HG02852 (cell line): Measurements from ENCODE around the gene SCUBE1.

Source experiments
- ATAC-seq: cut with Tn5 transposase; IDR thresholded peaks from one replicate; pipeline ENCODE4 v1.9.1; 2021; ENCODE audit warnings: mild to moderate bottlenecking, moderate library complexity; ENCODE audit not compliant: unreplicated experiment

Gene SCUBE1

DNA sequence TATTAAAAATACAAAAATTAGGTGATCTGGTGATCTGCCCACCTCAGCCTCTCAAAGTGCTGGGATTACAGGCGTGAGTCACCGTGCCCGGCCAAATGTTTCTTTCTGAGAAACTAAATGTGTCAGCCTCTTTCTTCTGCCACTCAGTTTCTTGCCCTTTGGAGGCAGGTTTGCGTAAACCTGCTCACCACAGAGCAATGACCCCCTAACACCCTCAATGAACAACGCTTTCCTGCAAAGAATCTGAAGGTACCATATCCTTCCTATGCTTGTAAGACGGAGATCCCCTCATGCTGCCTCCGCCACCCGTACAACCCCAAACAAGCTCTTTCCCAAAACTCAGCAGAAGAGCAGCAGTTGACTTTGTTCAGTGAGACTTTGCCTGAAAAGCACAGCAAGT, 117.6 kb downstream of the SCUBE1 start:
- no peak for ATAC-seq

DNA sequence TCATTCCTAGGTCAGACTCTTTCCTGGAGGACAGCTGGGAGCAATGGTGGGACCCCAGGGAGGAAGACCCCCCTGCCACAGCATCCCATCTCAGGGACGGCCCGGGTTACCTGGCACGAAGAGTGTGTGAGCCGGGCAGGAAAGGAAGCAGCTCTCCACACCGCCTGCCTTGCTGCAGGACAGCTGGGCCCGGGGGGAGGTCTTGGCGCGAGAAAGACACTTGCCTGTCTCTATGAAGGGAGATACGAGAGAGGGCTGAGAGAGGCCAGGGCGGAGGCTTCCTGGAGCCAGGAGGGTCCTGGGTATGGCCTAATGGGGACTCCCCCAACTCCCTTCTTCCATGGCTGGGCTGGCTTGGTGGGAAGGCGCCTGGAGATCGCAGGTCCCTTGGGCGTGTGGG, 120.2 kb downstream of the SCUBE1 start:
- no peak for ATAC-seq

DNA sequence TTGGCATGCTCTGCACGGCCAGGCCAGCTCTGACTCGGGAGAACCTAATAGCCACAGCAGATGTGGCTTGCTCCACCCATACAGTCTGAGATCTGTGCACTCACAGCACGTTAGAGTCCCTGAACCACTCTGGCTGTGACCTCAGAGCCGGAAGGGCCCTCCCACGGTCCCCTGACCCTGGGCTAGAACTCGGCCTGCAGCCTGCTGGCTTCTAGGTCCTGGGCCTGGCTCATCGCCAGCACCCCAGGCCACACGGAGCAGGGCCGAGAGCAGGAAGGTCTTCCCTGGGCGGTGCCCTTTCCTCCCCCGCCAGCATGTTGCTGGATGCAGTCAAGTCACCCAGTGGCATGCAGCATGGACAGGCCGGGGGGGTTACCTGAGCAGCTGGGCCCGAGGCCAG, 120.9 kb downstream of the SCUBE1 start:
- ATAC-seq: no peak

DNA sequence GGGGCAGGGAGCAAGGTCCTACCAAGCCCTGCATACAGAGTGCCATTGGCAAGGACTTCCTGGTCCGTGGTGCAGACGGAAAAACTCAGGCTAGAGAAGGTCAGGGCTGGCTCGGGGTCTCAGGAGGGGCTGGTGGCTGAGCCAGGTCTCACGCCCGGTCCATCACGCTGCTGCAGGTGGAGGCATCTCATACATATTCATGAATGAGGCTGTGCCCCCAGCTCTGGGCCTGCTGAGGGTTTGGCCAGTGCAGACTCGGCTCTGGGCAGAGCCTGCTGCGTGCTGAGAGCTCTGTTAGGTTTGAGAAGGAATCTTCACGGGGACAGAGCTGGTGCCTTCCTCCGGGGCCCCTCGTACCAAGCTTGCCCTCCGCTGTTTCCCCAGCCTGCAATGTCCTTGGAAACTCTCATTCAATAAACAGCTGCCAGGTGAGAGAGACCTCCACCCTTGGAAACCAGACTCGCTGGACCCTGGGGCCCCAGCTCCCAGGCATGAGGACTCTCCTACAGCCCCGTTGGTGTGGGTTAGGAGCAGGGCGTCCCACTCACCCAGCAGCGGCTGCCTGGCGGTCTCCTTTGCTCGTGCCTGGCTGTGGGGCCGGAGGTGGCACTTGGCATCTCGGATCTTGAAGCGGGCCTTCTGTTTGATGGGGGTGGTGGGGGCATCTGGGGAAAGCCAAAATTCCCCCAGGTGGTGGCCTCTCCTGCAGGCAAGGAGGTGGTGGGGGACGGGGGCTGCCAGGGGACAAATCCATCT, 122.4 kb downstream of the SCUBE1 start:
- ATAC-seq: no peak

DNA sequence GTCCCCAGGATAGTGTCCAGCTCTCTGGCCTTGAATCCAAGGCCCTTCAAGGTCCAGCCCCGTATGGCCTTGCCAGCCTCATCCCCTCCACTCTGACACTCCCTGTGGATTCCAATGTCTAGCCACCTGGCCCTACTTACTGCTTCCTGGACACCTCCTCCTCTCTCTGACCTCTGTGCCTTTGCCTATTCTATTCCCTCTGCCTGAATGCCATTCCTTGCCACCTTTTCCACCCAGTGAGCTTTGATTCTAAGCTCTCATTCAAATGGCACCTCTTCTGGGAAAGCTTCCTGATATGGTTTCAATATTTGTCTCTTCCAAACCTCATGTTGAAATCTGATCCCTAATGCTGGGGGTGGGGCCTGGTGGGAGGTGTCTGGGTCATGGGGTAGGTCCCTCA, 124.4 kb downstream of the SCUBE1 start:
- ATAC-seq: no peak

DNA sequence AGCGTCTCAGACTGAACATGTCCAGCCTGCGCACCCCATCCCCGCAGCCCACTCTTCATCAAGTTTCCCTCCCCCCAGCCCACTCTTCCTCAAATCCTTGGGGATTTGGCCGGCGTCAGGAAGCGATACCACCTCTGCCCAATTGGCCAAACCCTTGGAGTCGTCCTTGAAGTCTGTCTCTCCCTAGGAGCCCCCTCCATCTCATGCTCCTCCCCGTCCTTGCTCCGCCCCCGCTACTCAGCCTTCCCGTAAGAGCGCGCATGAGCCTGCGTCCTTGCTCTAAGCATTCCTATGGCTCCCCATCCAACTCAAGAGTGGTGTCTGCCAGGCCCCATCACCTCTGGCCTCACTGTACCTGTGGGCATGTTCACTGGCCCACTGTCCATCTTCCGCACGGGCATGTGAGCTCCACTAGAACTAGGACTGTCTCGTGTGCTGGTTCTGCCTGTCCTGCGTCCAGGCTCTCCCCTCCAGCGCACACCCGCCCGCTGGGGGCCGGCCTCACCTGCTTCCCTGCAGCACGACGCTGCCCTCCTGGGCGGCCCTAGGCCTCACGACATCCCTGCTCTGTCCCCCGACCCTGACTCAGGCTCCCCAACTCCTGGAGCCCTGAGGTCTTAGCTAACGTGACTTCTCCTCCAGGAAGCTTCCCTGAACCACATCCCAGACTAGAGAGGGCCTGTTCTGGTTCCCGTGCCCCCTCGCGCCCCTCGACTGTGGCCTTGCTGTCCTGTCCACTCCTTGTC, 125.7 kb downstream of the SCUBE1 start:
- ATAC-seq: no peak

DNA sequence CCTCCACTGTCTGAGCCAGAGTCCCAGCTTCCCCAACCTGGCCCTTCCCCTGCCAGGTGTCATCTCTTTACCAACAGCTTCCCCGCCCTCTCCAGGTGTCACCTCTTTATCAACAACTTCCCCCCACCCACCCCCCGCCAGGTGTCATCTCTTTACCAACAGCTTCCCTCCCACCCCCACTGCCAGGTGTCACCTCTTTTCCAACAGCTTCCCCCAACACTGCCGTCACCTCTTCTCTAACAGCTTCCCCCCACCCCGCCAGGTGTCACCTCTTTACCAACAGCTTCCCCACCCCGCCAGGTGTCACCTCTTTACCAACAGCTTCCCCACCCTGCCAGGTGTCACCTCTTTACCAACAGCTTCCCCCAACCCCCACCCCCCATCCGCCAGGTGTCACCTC, 126.4 kb downstream of the SCUBE1 start:
- ATAC-seq: no peak

DNA sequence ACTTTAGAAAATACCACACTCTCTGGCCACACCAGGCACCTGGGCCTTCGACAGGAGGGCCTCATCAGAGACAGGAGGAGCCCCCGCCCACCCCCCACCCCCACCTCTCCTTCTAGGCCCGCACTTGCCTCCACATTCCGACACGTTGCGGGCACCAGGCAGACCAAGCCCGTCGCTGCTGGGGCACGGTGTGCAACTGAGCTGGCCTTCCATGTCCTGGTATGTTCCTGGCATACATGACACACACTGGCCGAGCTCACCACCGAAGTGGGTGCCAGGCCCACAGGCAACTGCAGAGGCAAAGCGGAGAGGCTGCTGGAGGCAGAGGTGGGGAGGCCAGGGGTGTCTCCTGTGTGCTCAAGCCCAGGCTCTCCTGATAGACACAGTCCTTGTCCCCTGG, 129.2 kb downstream of the SCUBE1 start:
- no peak for ATAC-seq

DNA sequence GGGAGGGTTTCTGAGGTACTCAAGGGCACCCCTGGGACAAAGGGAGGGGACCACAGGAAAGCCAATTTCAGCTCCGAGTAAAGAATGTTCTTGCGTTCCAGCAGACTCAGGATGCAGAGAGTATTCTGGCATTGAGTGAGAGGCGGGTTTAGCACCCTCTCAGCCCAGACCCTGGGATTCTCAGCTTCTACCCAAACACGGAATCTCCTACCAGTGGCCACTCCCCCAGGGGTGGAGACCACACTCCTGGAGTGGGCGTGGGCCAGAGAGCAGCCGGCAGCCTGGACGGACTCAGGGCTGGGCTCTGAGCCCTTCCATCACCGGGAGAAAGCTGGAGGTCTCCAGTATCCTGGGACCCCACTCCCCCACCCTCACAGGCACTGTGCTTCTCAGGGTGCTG, 130.1 kb downstream of the SCUBE1 start:
- ATAC-seq: no peak

DNA sequence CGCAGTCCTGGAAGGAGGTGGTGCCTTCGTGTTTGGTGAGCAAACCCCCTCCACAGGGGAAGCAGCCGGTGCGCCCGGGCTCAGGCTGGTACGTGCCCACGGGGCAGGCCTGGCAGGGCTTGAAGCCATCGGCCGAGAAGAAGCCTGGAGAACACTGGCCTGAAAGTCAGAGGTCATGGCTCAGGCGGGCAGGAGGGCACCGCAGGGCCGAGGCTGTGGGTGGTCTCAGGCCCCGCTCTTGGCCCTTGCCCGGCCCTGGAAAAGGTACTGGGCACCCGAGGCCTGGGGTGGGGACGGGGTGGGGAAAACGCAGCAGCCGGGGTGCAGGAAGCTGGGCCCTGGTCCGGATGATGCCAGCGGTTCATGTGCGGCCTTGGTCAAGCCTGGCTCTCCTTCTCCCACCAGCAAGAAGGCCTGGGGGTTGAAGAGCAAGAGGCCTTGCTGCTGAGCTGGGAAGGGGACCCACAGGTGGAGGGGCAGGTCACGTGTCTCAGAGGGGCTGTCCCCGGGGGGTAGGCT, 130.7 kb downstream of the SCUBE1 start:
- ATAC-seq: no peak

DNA sequence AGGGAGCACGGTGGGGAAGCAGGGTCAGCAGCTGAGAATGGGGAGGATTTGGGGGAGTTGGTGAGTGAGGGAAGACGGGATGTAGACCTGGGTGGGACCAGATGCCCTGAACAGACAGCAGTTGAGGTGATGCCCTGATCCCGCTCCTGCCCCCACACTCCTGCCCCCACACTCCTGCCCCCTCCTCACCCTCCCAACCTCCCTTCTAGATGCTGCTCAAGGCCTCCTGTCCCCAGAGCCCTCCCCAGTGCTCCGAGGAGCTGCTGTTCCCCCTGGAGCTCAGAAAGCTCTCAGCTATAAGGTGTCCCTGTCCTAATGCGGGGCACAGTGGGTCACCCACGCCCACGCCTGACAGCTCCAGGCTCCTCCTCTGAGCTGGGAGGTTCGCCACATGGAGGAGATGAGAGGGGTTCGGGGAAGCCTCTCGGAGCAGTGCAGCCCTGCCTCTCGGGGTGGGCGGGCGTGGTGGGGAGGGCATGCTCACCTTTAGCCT, 131.2 kb downstream of the SCUBE1 start:
- ATAC-seq: no peak

DNA sequence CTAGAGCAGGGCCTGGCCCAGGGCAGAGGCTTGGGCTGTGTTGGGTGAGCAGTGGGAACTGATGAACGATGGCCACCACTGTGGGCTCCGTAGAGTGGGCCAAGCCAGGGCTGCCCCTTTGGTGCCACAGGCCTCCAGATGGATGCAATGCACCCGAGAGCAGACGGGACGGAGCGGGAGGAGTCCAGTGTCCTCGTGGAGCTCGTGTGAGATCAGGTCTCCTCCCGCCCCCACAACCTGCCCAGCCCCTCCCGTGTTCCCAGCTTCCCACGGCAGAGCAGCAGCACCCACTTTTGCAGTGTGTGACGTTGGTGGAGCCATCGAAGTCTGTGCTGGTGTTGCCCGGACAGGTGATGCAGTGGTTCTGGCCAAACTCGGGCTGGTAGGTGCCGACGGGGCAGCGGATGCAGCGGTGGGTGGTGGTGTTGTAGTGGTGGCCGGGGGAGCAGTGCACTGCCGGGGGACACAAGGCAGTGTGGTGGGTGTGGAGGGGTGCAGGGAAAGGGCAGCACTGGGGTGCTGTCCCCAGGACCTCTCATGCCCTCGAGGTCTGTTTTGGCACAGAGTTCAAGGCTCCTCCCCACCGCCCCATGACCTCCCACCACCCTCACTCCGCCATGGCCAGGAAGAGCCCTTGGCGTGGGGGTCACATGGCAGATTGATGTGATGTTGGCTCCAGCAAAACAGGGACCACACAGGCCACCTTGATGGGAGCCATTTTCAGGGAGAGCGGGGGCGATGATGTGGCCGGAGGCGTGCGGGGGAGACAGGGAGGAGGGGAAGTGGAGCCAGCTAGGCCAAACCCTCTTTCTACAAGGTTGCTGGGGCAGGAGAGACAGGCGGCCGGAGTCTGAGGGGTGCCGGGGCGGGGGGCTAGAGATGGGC, 132.3 kb downstream of the SCUBE1 start:
- no peak for ATAC-seq

DNA sequence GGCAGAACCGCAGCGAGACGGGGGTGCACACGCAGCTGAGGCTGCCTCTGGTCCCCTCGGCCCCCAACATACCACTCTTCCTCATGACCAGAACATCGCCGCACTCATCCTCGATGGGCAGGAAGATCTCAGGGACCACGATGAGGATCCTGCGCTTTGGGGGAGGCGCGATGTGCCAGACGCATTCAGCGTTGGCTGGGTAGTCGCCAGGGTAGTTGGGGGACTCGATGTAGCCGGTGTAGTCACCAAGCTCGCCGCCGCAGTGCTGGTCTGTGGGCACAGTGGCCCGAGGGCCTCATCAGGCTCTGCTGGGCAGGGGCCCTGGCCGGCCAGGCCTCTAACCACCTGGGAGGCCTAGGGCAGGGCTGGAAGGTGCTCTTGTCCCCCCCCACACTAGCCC, 133.2 kb downstream of the SCUBE1 start:
- no peak for ATAC-seq

DNA sequence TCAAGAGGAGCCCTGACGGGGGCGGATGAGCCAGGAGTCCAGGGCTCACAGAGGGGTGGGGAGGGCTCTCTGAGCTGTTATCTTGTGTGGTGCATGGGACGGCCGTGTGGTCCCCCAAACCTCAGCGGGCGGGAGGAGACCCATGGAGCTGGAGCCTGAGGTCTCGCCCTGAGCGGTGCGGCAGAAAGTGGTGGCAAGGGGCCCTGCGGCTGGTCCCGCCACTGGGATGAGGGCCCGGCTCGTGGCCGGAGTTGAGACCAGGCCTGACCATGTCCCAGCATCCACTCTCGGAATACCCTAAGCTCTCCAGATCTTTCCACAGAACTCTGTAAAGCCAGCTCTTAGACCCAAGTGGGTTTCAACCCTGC, 133.7 kb downstream of the SCUBE1 start:
- ATAC-seq: no peak

DNA sequence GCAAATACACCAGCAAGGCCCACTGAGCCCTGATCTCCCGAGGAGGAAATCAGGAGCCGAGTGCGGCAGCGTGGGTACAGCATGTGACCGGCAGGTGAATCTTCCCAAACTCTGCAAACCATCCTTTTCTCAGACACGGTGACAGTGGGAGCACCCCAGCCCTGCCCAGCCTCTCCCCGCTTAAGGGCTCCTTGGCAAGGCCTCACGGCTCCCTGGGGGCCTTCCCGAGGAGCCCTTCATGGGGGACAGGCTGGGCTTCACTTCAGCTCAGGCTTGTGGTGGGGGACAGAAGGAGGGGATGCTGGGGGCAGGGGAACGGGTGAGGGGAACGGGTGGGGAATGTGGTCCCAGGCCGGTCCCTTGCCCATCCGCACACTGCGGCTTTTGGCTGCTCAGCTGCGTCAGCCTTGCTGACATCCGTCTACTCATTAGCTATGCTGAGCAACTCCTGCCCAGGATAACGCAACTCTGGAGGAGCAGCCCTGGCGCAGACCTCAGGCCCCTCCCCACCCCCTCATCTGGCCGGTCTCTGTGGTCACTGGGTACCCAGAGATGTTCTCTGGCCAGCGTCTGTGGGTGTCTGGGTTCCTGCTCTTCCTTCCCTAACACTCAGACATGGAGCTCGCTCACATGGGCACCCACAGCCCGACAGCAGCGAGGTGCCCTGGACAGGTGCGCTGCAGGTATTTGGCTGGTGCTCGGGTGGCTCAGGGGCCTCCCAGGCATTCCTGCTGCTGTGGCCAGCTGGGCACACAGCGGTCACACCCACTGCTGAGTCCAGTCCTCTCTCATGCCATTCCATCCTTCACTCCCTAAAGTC, 134.3 kb downstream of the SCUBE1 start:
- no peak for ATAC-seq

DNA sequence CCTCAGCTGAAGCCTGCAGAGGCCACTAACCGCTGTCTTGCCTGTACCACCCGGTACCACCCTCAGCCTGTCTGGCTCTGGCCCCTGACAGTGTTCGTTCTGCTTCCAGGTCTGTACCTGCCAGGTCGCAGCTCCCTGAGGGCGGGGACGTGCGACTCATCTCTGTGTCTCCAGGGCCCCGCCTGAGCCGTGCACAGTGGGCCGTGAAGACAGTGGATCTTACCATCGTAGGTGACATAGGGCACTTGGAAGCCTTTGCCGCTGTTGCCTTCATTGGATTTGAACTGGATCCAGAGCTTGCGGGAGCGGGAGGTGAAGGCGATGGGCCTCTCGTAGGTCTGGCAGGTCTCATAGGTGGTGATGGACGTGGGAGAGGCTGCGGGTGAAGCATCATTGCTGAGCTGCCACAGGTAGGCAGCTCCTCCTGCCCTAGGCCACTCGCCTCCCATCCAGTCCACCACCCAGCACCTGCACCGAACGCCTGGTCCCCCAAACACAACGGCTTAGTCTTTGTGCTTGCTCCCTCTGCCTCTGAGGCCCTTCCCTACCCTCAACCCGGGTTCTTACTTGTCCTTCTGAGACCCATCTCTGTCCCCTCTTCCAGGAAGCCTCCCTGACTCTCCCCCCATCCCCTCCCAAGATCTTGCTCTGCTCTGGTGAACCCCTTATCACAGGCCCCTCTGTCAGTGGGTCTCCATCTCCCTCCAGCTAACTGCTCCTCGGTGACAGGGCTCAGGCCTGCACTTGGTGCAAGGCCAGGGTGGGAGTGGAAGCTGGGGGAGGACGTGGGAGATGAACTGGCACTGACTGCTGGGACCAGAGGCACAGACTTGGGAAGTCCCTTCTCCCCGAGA, 135.1 kb downstream of the SCUBE1 start:
- ATAC-seq: no peak

DNA sequence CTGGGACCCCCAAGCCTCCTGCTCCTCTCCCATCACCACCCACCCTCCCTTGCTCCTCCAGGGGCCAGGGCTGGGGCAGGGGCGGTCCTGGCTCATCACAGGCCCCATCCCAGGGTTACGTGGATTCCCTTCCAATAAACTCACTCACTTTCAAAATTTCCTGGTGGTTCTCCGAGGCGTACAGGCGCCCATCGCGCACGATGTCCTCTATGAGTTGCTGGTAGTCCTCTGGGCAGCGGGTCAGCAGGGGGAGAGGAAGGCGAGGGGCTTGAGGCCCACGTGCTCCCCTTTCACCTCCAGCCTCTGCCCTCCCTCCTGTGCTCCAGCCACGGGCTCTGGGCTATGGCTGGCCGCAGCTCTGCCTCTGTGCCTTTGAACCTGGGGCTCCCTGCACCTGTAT, 135.8 kb downstream of the SCUBE1 start:
- ATAC-seq: no peak

DNA sequence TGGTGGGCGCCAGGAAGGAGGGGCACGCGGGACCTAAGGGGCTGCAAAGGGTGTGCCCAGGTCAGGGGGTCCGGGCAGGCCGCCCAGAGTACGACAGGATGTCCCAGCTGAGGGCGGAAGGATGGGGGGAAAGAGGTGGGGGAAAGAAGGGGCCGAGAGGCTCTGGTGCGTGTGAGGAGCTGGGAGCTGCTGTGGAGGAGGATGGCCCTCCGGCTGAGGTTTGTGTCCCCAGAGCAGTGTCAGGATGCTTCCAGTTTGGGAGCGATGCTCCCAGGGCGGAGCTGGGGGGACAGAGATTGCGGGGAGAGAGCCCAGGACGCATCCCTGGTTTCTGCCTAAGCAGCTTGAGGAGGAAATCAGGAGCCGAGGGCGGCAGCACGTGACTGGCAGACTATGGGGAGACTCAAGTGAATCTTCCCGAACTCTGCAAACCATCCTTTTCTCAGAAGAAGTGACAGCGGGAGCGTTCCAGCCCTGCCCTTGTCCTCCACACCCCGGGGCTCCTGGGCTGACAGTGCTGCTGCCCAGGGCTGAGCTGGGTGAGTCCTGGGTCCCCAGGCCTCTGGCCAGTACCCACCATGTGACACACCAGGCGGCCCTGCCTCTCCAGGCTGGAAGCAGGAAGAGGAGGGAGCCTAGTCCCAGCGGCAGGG, 136.5 kb downstream of the SCUBE1 start:
- ATAC-seq: no peak
